ENCODE results near the gene SCN1B. TPM values are rescaled to one million over a fixed set of nuclear protein-coding genes. Genes with fewer than 3 reads are reported as not detected.
"Not testable (repeated sequence)": the region's sequence is repeated elsewhere in the genome, so short reads cannot be mapped to it uniquely, and the experiment has no call there.

SCN1B gene
- total RNA-seq, 1 donor from 2014 or later, result 0.26 TPM

DNA sequence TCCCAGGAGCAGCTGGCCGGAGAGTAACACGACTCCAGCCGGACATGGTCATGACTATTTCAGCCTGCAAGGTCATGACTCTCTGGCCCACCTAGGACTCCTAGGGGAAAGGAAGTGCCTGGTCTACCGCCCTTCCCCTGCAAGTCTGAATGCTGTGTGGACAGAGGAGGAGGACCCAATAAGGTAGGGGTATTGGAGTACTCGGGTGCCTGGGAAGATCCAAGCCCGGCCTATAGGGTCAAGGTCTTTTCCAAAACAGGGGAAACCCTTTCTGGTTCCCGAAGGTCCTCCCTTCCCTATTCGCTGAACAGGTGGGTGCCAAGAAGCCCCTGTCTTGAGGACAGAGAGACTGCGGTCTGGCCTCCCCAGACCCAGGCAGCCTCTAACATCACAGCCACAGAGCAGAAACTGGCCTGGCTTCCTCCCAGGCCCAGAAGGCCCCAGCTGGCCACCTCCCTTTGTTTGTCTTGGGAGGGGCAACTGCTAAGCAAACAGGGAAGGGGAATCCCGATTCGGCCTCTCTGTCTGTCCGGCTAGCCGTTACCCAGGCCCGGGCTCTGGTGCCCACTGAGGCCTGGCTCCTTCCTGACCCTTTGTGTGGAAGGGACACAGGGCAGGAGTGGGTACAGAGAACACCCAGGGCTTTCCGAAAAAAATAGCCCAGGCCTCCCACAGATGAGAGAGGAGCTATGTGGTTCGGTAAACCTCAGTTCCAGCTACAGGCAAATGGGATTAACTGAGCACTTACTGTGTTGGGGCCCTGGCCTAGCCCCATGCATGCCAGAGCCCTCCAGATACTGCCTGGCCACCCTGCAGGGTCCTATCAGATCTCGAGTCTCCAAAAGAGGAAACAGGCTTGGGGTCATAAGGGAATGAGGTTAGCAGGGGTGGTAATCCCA lies 35.4 kb upstream of the SCN1B start:
- DNase-seq (ENCODE audit: low read depth) (no peak), FAIRE-seq (no peak)
- TF ChIP-seq, protein P1, sequence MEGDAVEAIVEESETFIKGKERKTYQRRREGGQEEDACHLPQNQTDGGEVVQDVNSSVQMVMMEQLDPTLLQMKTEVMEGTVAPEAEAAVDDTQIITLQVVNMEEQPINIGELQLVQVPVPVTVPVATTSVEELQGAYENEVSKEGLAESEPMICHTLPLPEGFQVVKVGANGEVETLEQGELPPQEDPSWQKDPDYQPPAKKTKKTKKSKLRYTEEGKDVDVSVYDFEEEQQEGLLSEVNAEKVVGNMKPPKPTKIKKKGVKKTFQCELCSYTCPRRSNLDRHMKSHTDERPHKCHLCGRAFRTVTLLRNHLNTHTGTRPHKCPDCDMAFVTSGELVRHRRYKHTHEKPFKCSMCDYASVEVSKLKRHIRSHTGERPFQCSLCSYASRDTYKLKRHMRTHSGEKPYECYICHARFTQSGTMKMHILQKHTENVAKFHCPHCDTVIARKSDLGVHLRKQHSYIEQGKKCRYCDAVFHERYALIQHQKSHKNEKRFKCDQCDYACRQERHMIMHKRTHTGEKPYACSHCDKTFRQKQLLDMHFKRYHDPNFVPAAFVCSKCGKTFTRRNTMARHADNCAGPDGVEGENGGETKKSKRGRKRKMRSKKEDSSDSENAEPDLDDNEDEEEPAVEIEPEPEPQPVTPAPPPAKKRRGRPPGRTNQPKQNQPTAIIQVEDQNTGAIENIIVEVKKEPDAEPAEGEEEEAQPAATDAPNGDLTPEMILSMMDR (IDR thresholded peaks at IDR 0.05; ENCODE audit: insufficient read depth, low read length, severe bottlenecking), result no peak
- Histone ChIP-seq H3K27me3 (ENCODE audit: control insufficient read depth, insufficient read depth, low read length) (no peaks in the 10 kb centered on the region), H3K4me3 (ENCODE audit: low read depth, low read length) (no peak overlapping the region), H3K36me3 (ENCODE audit: control insufficient read depth, insufficient read depth, low read length) (no peaks in the 10 kb centered on the region)

DNA sequence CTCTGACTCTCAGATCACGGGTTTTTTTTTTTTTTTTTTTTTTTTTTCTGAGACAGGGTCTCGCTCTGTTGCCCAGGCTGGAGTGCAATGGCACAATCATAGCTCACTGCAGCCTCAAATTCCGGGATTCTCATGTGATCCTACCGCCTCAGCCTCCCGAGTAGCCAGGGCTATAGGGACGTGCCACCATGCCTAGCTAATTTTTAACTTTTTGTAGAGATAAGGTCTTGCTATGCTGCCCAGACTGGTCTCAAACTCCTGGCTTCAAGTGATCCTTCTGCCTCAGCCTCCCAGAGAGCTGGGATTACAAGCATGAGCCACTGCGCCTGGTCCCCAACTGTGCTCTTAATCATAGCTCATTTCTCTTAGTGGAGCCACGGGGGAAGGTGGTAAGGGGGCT lies 34.7 kb upstream of the SCN1B start:
- Histone ChIP-seq H3K4me3 (ENCODE audit: low read depth, low read length) (no peak overlapping the region), H3K27me3 (ENCODE audit: control insufficient read depth, insufficient read depth, low read length) (no peaks in the 10 kb centered on the region), H3K36me3 (ENCODE audit: control insufficient read depth, insufficient read depth, low read length) (no peaks in the 10 kb centered on the region)
- FAIRE-seq, result no peak
- no peak for DNase-seq (ENCODE audit: low read depth)
- TF ChIP-seq, protein P1 (IDR thresholded peaks at IDR 0.05; ENCODE audit: insufficient read depth, low read length, severe bottlenecking), result no peak

- H3K4me3 ChIP-seq (ENCODE audit: low read depth, low read length), result no peak overlapping the region
- no peaks in the 10 kb centered on the region for H3K36me3 ChIP-seq (ENCODE audit: control insufficient read depth, insufficient read depth, low read length)
- FAIRE-seq (no peak), DNase-seq (ENCODE audit: low read depth) (no peak)
- no peaks in the 10 kb centered on the region for H3K27me3 ChIP-seq (ENCODE audit: control insufficient read depth, insufficient read depth, low read length)
- TF ChIP-seq, protein P1 (IDR thresholded peaks at IDR 0.05; ENCODE audit: insufficient read depth, low read length, severe bottlenecking), result no peak
Observed at GRCh38 chr19:34997071-34997617, 33.1 kb upstream of the SCN1B start.

DNA sequence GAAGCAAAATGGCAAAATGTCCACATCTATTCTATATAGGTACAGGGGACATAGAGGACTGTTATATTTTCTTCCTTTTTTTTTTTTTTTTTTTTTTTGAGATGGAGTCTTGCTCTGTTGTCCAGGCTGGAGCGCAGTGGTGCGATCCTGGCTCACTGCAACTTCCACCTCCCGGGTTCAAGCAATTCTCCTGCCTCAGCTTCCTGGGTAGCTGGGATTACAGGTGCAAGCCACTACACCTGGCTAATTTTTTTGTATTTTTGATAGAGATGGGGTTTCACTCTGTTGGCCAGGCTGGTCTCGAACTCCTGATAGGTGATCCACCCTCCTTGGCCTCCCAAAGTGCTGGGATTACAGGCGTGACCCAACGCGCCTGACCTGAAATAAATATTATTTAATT lies 32.0 kb upstream of the SCN1B start:
- not testable (repeated sequence) for H3K27me3 ChIP-seq (ENCODE audit: control insufficient read depth, insufficient read depth, low read length); H3K36me3 ChIP-seq (ENCODE audit: control insufficient read depth, insufficient read depth, low read length); DNase-seq (ENCODE audit: low read depth); H3K4me3 ChIP-seq (ENCODE audit: low read depth, low read length); FAIRE-seq

DNA sequence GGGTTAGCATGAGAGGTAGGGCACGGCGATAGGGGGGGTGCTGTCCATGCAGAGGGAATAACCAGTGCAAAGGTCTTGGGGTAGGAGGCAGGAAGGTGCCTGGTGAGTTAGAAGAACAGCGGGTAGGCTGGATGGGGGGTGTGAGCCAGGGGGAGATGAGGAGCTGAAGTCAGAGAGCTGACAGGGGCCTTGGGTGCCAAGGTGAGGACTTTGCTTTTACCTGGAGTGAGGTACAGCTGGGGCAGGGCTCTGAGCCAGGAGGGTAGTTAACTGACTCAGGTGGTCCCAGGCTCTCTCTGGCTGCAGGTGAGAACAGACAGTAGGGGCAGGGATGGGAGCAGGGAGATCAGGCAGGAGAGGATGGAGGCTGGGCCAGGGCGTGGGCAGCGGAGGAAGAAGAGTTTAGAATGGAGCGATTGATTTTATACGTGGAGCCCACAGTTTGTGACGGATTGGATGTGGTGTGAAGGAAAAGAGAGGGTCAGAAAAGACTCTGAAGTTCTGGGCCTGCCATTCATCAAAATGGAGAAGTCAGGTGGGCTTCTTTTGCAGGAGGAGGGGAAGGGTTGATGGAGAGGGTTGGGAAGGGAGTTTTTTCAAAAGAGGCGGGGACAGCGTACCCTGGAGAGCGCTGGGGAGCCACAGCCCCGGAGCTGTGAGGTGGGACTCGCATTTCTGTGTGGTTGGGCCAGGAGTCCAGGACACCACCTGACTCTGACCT lies 31.3 kb upstream of the SCN1B start:
- TF ChIP-seq, protein P1 (IDR thresholded peaks at IDR 0.05; ENCODE audit: insufficient read depth, low read length, severe bottlenecking), result no peak
- FAIRE-seq (no peak), DNase-seq (ENCODE audit: low read depth) (no peak)
- Histone ChIP-seq H3K27me3 (ENCODE audit: control insufficient read depth, insufficient read depth, low read length) (no peaks in the 10 kb centered on the region), H3K4me3 (ENCODE audit: low read depth, low read length) (peak overlapping the region; percentile 66), H3K36me3 (ENCODE audit: control insufficient read depth, insufficient read depth, low read length) (no peaks in the 10 kb centered on the region)

Data from bronchial epithelial cell (primary cell).